ENCODE results near the gene TMEM132E.

The TMEM132E gene

DNA sequence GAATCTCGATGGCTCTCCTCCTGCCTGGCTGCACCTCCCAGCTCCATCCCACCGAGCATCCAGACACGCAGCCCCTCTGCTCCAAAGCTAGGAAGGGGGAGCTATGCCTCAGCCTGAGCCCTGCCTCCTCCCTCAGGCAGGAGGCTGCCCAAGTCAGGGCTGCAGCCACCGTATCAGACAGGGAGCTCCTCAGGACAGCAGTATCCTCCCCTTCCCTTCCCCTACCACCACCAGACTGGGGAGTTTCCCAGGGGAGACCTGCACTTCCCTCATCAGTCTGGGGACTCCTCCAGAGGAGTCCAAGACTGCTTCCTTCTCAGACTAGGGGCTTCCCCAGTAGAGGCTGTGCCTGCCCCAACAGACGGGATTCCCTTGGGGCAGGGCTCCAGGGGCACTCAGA lies 17.5 kb downstream of the TMEM132E start:
- TF ChIP-seq TOX (CRISPR knock-in tag; IDR thresholded peaks at IDR 0.05; ENCODE audit: borderline replicate concordance) (no peak), TCF4 (CRISPR knock-in tag; IDR thresholded peaks at IDR 0.05; ENCODE audit: borderline replicate concordance) (no peak), OSR1 (CRISPR knock-in tag; IDR thresholded peaks at IDR 0.05) (no peak), ZC3H10 (CRISPR knock-in tag; IDR thresholded peaks at IDR 0.05) (no peak), BACH2 (CRISPR knock-in tag; IDR thresholded peaks at IDR 0.05; ENCODE audit: borderline replicate concordance) (no peak), TSHZ2 (CRISPR knock-in tag; IDR thresholded peaks at IDR 0.05) (no peak), PPARA (CRISPR knock-in tag; IDR thresholded peaks at IDR 0.05; ENCODE audit: borderline replicate concordance) (no peak), CREB5 (CRISPR knock-in tag; IDR thresholded peaks at IDR 0.05; ENCODE audit: low read depth) (no peak), ESRRG (CRISPR knock-in tag; IDR thresholded peaks at IDR 0.05) (no peak), ZFP30 (CRISPR knock-in tag; IDR thresholded peaks at IDR 0.05) (no peak), ZNF70 (CRISPR knock-in tag; IDR thresholded peaks at IDR 0.05) (no peak), CSDC2 (CRISPR knock-in tag; IDR thresholded peaks at IDR 0.05) (no peak), ZNF8 (CRISPR knock-in tag; IDR thresholded peaks at IDR 0.05) (no peak), ZFP3 (CRISPR knock-in tag; IDR thresholded peaks at IDR 0.05) (no peak)
- TF ChIP-seq, protein P1, sequence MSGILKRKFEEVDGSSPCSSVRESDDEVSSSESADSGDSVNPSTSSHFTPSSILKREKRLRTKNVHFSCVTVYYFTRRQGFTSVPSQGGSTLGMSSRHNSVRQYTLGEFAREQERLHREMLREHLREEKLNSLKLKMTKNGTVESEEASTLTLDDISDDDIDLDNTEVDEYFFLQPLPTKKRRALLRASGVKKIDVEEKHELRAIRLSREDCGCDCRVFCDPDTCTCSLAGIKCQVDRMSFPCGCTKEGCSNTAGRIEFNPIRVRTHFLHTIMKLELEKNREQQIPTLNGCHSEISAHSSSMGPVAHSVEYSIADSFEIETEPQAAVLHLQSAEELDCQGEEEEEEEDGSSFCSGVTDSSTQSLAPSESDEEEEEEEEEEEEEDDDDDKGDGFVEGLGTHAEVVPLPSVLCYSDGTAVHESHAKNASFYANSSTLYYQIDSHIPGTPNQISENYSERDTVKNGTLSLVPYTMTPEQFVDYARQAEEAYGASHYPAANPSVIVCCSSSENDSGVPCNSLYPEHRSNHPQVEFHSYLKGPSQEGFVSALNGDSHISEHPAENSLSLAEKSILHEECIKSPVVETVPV (CRISPR knock-in tag; IDR thresholded peaks at IDR 0.05), result no peak
- TF ChIP-seq, protein P2, sequence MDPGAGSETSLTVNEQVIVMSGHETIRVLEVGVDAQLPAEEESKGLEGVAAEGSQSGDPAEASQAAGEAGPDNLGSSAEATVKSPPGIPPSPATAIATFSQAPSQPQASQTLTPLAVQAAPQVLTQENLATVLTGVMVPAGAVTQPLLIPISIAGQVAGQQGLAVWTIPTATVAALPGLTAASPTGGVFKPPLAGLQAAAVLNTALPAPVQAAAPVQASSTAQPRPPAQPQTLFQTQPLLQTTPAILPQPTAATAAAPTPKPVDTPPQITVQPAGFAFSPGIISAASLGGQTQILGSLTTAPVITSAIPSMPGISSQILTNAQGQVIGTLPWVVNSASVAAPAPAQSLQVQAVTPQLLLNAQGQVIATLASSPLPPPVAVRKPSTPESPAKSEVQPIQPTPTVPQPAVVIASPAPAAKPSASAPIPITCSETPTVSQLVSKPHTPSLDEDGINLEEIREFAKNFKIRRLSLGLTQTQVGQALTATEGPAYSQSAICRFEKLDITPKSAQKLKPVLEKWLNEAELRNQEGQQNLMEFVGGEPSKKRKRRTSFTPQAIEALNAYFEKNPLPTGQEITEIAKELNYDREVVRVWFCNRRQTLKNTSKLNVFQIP (CRISPR knock-in tag; IDR thresholded peaks at IDR 0.05; ENCODE audit: borderline replicate concordance, low read depth), result no peak
- TF ChIP-seq, protein P3, sequence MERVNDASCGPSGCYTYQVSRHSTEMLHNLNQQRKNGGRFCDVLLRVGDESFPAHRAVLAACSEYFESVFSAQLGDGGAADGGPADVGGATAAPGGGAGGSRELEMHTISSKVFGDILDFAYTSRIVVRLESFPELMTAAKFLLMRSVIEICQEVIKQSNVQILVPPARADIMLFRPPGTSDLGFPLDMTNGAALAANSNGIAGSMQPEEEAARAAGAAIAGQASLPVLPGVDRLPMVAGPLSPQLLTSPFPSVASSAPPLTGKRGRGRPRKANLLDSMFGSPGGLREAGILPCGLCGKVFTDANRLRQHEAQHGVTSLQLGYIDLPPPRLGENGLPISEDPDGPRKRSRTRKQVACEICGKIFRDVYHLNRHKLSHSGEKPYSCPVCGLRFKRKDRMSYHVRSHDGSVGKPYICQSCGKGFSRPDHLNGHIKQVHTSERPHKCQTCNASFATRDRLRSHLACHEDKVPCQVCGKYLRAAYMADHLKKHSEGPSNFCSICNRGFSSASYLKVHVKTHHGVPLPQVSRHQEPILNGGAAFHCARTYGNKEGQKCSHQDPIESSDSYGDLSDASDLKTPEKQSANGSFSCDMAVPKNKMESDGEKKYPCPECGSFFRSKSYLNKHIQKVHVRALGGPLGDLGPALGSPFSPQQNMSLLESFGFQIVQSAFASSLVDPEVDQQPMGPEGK (CRISPR knock-in tag; IDR thresholded peaks at IDR 0.05; ENCODE audit: borderline replicate concordance), result no peak
- ATAC-seq, result no peak

DNA sequence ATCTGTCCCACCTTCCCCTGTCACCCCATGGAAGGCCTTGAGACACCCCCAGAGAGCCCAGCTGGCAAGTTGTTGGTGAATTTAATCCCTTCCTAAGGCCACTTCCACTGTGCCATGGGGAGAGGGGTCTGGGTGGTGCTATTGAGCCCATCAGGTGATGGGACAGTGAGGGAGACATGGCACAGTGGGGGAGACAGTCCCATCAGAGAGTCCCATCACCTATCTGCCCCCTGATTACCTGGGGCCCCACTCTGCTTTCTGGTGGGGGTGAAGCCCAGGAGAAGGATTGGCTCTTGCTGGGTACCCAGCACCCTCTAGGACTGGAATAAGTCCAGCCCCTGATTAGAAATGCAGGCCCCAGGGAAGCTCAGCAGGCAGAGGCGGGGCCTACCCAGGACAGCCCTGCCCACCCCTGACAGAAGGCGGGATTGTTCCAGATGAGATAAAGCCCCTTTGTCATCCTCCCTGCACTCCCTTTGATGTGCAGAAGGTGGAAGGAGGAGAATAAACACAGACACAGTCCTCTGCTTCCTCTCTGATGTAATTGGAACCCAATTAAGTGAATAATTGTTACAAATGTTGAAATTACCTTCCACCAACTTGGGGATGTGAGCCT lies 18.9 kb downstream of the TMEM132E start:
- ATAC-seq, result no peak; the same call in 2 of the 3 replicates
- TF ChIP-seq ISL1 (CRISPR knock-in tag; IDR thresholded peaks at IDR 0.05) (no peak), ZC3H10 (CRISPR knock-in tag; IDR thresholded peaks at IDR 0.05) (no peak), ZFP3 (CRISPR knock-in tag; IDR thresholded peaks at IDR 0.05) (no peak), BACH2 (CRISPR knock-in tag; IDR thresholded peaks at IDR 0.05; ENCODE audit: borderline replicate concordance) (no peak)
- TF ChIP-seq, protein P3 (CRISPR knock-in tag; IDR thresholded peaks at IDR 0.05; ENCODE audit: borderline replicate concordance), result no peak
- TF ChIP-seq, protein P2 (CRISPR knock-in tag; IDR thresholded peaks at IDR 0.05; ENCODE audit: borderline replicate concordance, low read depth), result no peak

Data from SK-N-SH treated with all-trans-retinoic acid at 6 μM for 48 hours (cell line).